Activated T-helper 17 cell treated with anti-CD3 and anti-CD28 coated beads, Interleukin-2, amount 50 U/mL, for 72 hours (primary cell): ENCODE measurements around the gene EMP2. TPM values are rescaled to one million over a fixed set of nuclear protein-coding genes. Genes with fewer than 3 reads are reported as not detected.
"Not testable (repeated sequence)": the region's sequence is repeated elsewhere in the genome, so short reads cannot be mapped to it uniquely, and the experiment has no call there.

Experiments
- ATAC-seq: fragments of 150-1000 bp; cut with Tn5 transposase; replicated peaks from 2 replicates; pipeline ENCODE4 v1.10.0; 2021; ENCODE audit warnings: mild to moderate bottlenecking, moderate library complexity
- H3K27ac Mint-ChIP-seq: one replicate; pipeline ENCODE4 v1.8.0; 2022; ENCODE audit warnings: mixed read lengths
- H3K27me3 Mint-ChIP-seq: one replicate; pipeline ENCODE4 v1.8.0; 2022; ENCODE audit warnings: mixed read lengths
- H3K36me3 Mint-ChIP-seq: one replicate; pipeline ENCODE4 v1.8.0; 2022; ENCODE audit warnings: low read depth, mild to moderate bottlenecking, mixed read lengths
- H3K4me1 Mint-ChIP-seq: one replicate; pipeline ENCODE4 v1.8.0; 2022; ENCODE audit warnings: mixed read lengths
- H3K4me3 Mint-ChIP-seq: one replicate; pipeline ENCODE4 v1.8.0; 2022; ENCODE audit warnings: mild to moderate bottlenecking, mixed read lengths
- H3K9me3 Mint-ChIP-seq: one replicate; pipeline ENCODE4 v1.8.0; 2022; ENCODE audit warnings: mixed read lengths
- total RNA-seq, 2 donors: library from RNA; stranded (reverse); gene quantifications; one replicate each; pipeline ENCODE4 v1.2.3, GENCODE V29; 2022

Gene EMP2
- total RNA-seq, 2 donors from 2014 or later, result 0.15 to 0.16 TPM

DNA sequence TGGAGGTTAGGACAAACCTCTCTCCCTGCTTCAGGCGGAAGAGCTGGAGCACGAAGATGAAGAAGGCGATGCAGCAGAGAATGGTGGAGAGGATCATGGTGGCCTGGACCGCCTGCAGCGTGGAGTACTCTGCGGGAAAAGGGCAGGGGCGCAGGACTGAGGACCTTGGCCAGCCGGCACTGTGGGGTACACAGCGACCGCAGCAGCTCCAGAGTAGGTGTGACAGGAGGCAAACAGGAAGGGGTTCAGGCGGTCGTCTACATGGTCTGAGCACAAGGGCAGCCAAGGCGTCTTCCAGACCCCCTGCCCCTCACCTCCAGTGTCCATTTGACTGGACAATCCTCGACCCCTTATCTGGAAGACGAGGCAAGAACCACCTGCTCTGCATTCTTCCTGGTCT is 42.5 kb downstream of the EMP2 start:
- Mint-ChIP-seq H3K9me3 (no peaks in the 10 kb centered on the region), H3K4me3 (no peak overlapping the region), H3K27me3 (peaks cover 8% of the 10 kb centered on the region), H3K36me3 (no peaks in the 10 kb centered on the region), H3K4me1 (peaks cover 7% of the 10 kb centered on the region), H3K27ac (no peak overlapping the region)
- ATAC-seq, result no peak

- no peaks in the 10 kb centered on the region for H3K36me3 Mint-ChIP-seq
- ATAC-seq, result no peak
- H3K9me3 Mint-ChIP-seq, result no peaks in the 10 kb centered on the region
- peaks cover 7% of the 10 kb centered on the region for H3K4me1 Mint-ChIP-seq
- H3K27ac Mint-ChIP-seq, result no peak overlapping the region
- H3K27me3 Mint-ChIP-seq, result peaks cover 8% of the 10 kb centered on the region
- no peak overlapping the region for H3K4me3 Mint-ChIP-seq
Observed at GRCh38 chr16:10536814-10537389, 43.5 kb downstream of the EMP2 start.

- H3K27me3 Mint-ChIP-seq, H3K27ac Mint-ChIP-seq, H3K4me3 Mint-ChIP-seq, H3K4me1 Mint-ChIP-seq, H3K9me3 Mint-ChIP-seq, H3K36me3 Mint-ChIP-seq: not testable (repeated sequence)
- ATAC-seq, result peak; percentile 48
Observed at GRCh38 chr16:10536328-10536727, 44.1 kb downstream of the EMP2 start.

GRCh38 chr16:10535461-10535860 is 44.9 kb downstream of the EMP2 start:
- Mint-ChIP-seq H3K9me3 (no peaks in the 10 kb centered on the region), H3K27me3 (peaks cover 8% of the 10 kb centered on the region), H3K4me1 (peaks cover 7% of the 10 kb centered on the region), H3K27ac (no peak overlapping the region), H3K36me3 (no peaks in the 10 kb centered on the region), H3K4me3 (no peak overlapping the region)
- ATAC-seq, result no peak

DNA sequence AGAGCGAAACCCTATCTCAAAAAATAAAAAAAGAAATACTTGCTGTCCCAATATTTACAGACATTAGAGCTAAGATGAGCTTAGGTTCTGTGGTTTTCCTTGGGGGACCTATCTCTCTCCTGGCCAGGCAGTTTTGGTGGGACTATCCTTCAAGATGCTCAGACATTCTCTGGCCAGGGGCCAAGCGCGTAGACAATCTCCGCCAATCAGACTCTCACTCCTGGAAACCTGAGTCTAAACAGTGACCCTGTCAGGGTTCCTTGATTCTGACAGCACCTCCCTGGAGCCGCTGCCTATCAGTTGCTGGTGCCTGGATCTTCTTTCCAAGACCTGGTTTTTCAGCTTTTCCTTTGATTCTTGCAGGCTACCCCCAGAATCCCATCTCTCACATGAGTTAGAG is 45.6 kb downstream of the EMP2 start:
- peaks cover 8% of the 10 kb centered on the region for H3K27me3 Mint-ChIP-seq
- H3K4me3 Mint-ChIP-seq, result no peak overlapping the region
- no peaks in the 10 kb centered on the region for H3K9me3 Mint-ChIP-seq
- no peaks in the 10 kb centered on the region for H3K36me3 Mint-ChIP-seq
- ATAC-seq, result no peak
- H3K4me1 Mint-ChIP-seq, result peaks cover 7% of the 10 kb centered on the region
- H3K27ac Mint-ChIP-seq, result no peak overlapping the region

DNA sequence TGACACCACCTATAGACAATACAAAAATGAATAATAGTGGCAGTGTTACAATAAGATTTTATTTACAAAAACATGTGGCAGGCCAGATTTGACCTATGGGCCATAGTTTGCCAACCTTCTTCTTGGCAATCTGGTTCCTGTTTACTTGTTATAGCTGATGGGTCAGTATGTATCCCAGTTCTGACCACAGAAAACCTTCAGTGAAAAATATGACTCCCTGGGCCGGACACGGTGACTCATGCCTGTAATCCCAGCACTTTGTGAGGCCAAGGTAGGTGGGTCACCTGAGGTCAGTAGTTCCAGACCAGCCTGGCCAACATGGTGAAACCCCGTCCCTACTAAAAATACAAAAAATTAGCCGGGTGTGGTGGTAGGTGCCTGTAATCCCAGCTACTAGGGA is 46.8 kb downstream of the EMP2 start:
- not testable (repeated sequence) for H3K27me3 Mint-ChIP-seq, H3K9me3 Mint-ChIP-seq, ATAC-seq, H3K27ac Mint-ChIP-seq, H3K4me3 Mint-ChIP-seq, H3K4me1 Mint-ChIP-seq, H3K36me3 Mint-ChIP-seq

DNA sequence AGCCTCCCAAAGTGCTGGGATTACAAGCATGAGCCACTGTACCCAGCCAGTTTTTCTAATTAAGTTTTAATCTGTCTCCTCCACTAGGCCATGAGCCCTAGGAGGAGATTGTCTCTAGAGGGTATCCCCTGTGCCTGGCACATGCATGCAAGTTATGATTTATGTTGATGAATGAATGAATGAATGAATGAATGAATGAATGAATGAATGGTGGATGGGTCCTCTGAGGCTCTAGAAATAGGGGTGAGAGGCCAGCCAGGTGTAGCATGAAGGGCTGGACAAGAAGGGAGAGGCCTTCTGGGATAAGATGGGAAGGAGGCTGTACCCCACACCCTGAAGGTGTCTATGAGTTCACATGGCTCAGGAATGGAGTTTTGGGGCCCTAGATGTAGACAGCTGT is 48.8 kb downstream of the EMP2 start:
- ATAC-seq, result no peak
- H3K27me3 Mint-ChIP-seq, result no peaks in the 10 kb centered on the region
- no peak overlapping the region for H3K4me3 Mint-ChIP-seq
- H3K4me1 Mint-ChIP-seq, result no peaks in the 10 kb centered on the region
- H3K9me3 Mint-ChIP-seq, result no peaks in the 10 kb centered on the region
- H3K36me3 Mint-ChIP-seq, result no peaks in the 10 kb centered on the region
- H3K27ac Mint-ChIP-seq, result no peak overlapping the region

DNA sequence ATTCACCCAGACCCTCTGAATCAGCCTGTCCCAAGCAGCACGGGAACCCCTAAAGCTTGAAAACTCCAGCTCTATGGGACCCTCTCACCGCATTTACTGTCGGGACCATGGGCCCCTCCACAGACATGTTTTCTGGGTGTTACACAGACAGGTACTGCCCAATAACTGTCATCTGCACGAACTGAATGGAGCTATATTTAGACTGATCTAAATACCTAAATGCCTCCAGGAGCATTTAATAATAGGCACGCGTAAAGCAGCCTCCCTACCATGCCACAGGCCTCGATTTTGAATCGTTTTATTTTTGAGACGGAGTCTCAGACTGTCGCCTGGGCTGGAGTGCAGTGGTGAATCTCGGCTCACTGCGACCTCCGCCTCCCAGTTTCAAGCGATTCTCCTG is 49.7 kb downstream of the EMP2 start:
- H3K4me3 Mint-ChIP-seq, result no peak overlapping the region
- H3K4me1 Mint-ChIP-seq, result no peaks in the 10 kb centered on the region
- H3K27ac Mint-ChIP-seq, result no peak overlapping the region
- H3K9me3 Mint-ChIP-seq, result no peaks in the 10 kb centered on the region
- ATAC-seq, result no peak
- H3K27me3 Mint-ChIP-seq, result no peaks in the 10 kb centered on the region
- no peaks in the 10 kb centered on the region for H3K36me3 Mint-ChIP-seq

DNA sequence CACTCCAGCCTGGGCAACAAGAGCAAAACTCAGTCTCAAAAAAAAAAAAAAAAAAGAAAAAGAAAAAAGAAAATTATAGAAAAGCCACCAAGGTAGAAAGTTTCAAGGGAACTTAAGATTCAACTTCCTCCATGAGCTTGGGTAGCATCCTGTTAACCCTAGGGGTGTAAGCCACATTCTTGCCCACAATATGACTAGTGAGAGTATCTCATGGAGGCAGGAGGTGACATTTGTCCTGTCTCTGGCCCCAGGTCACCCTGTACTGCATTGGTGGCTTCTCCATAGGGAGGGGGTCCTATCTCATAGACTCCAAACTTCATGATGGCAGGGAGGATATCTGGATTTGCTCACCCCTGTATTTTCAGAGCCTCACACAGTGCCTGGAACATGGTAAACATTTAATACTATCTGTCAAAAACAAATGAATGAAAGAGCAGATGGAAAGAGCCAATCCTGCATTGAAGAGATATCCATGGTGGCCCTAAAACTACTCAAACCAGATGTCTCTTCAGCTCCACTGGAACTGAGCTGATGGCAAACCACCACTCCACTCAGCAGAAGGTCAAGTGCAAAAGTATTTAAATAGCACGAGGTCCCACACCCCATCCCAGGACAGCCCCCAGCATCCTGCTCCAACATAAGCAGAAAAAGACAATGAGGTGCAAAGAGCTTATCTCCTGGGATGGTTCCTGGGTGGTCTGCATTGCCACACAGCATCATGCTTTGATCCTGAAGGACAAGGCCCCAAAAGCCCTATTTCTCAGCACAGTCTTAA is 50.3 kb downstream of the EMP2 start:
- no peak for ATAC-seq
- H3K9me3 Mint-ChIP-seq, result no peaks in the 10 kb centered on the region

DNA sequence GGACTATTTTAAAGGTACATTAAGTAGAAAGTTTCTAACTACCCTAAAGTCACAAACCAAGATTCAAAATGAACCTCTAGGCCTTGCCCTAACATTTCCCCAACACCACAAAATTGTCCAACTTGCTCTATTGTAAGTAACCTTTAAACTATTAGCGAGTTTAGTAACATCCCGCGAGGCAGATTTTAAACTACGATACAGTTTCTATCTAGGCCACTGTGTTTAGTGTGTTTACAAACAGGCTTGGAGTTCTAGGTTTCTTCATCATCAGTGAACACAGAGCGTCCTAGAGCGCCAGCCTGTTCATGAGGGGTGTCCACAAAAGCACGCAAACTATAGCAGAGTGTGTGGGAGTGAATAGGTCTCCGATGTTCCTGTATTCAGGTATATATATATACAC is 51.8 kb downstream of the EMP2 start:
- Mint-ChIP-seq H3K36me3 (no peaks in the 10 kb centered on the region), H3K27me3 (no peaks in the 10 kb centered on the region), H3K4me3 (no peak overlapping the region), H3K4me1 (no peaks in the 10 kb centered on the region), H3K27ac (no peak overlapping the region), H3K9me3 (no peaks in the 10 kb centered on the region)
- no peak for ATAC-seq

More for the DNA sequence above, 50.3 kb downstream of the EMP2 start:
- Mint-ChIP-seq H3K4me3 (no peak overlapping the region), H3K4me1 (no peaks in the 10 kb centered on the region), H3K27ac (no peak overlapping the region), H3K27me3 (no peaks in the 10 kb centered on the region), H3K36me3 (no peaks in the 10 kb centered on the region)

GRCh38 chr16:10526962-10527361 is 53.4 kb downstream of the EMP2 start:
- Mint-ChIP-seq H3K4me1 (no peaks in the 10 kb centered on the region), H3K9me3 (no peaks in the 10 kb centered on the region), H3K27ac (no peak overlapping the region), H3K27me3 (no peaks in the 10 kb centered on the region), H3K4me3 (no peak overlapping the region), H3K36me3 (no peaks in the 10 kb centered on the region)
- ATAC-seq, result no peak

GRCh38 chr16:10525214-10525825 is 55.1 kb downstream of the EMP2 start:
- no peak overlapping the region for H3K27ac Mint-ChIP-seq
- no peaks in the 10 kb centered on the region for H3K36me3 Mint-ChIP-seq
- ATAC-seq, result no peak
- H3K27me3 Mint-ChIP-seq, result no peaks in the 10 kb centered on the region
- H3K4me1 Mint-ChIP-seq, result no peaks in the 10 kb centered on the region
- no peaks in the 10 kb centered on the region for H3K9me3 Mint-ChIP-seq
- H3K4me3 Mint-ChIP-seq, result no peak overlapping the region

- H3K4me1 Mint-ChIP-seq, result no peaks in the 10 kb centered on the region
- H3K27me3 Mint-ChIP-seq, result no peaks in the 10 kb centered on the region
- H3K4me3 Mint-ChIP-seq, result no peak overlapping the region
- H3K27ac Mint-ChIP-seq, result no peak overlapping the region
- ATAC-seq, result no peak
- H3K36me3 Mint-ChIP-seq, result no peaks in the 10 kb centered on the region
- H3K9me3 Mint-ChIP-seq, result no peaks in the 10 kb centered on the region
Observed at GRCh38 chr16:10522966-10523365, 57.4 kb downstream of the EMP2 start.

DNA sequence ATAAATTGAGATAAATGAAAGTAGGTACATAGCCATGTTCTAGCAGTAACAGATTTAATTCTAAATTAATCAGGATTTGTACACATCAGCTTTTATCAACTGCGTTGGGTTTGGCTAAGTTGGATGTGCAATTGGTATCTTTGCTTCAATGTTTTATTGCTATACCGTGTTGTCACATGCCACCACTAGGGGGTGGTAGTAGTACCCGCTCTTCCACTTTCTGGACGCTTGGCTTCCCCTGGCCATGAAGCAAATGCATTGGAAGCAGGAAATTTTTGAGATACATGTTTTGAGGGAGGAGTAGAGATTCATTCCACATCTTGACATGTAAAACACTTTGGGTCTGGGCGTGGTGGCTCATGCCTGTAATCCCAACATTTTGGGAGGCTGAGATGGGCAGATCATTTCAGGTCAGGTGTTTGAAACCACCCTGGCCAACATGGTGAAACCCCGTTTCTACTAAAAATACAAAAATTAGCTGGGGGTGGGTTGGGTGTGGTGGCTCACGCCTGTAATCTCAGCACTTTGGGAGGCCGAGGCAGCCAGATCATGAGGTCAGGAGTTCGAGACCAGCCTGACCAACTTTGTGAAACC is 58.6 kb downstream of the EMP2 start:
- no peaks in the 10 kb centered on the region for H3K27me3 Mint-ChIP-seq
- no peak overlapping the region for H3K27ac Mint-ChIP-seq
- no peak overlapping the region for H3K4me3 Mint-ChIP-seq
- no peaks in the 10 kb centered on the region for H3K36me3 Mint-ChIP-seq
- ATAC-seq, result peak; percentile 60
- H3K9me3 Mint-ChIP-seq, result no peaks in the 10 kb centered on the region
- H3K4me1 Mint-ChIP-seq, result no peaks in the 10 kb centered on the region
